HFFc6 (cell line): Measurements from ENCODE around the gene HIVEP1. TPM values are rescaled to one million over a fixed set of nuclear protein-coding genes. Genes with fewer than 3 reads are reported as not detected.

ENCODE experiments used
- DNase-seq: peaks from one replicate; pipeline ENCODE4 v3.0.0-alpha.2; 2018
- H3K27ac Mint-ChIP-seq: 2 replicates; pipeline ENCODE4 v1.8.0; 2020; ENCODE audit warnings: mild to moderate bottlenecking, mixed read lengths
- H3K27me3 Mint-ChIP-seq: 2 replicates; pipeline ENCODE4 v1.8.0; 2021; ENCODE audit warnings: mild to moderate bottlenecking, moderate library complexity, mixed read lengths; ENCODE audit not compliant: insufficient read depth
- H3K36me3 Mint-ChIP-seq: 2 replicates; pipeline ENCODE4 v1.8.0; 2021; ENCODE audit warnings: low read depth, mixed read lengths
- H3K4me1 Mint-ChIP-seq: 2 replicates; pipeline ENCODE4 v1.8.0; 2020; ENCODE audit warnings: low read depth, mixed read lengths
- H3K4me3 Mint-ChIP-seq: 2 replicates; pipeline ENCODE4 v1.8.0; 2020; ENCODE audit warnings: mild to moderate bottlenecking, moderate library complexity, mixed read lengths
- H3K9me3 Mint-ChIP-seq: 2 replicates; pipeline ENCODE4 v1.8.0; 2020; ENCODE audit warnings: mild to moderate bottlenecking, mixed read lengths
- CTCF ChIP-seq: fragments of 200-600 bp; sonication (generic); IDR thresholded peaks from 2 replicates; pipeline ENCODE4 v1.5.0; 2021; ENCODE audit warnings: antibody characterized with exemption, mild to moderate bottlenecking
- total RNA-seq, 6 experiments: library from RNA; stranded (reverse); fragmentation: NEBNext Ultra II Directional; extraction: Animal tissue kit (Norgen Biotek cat#: 25700); gene quantifications; 2 replicates in 1 of 6; 3 replicates in 5 of 6; pipeline ENCODE4 v1.2.3, GENCODE V29; 2021

HIVEP1 gene
- total RNA-seq, 6 experiments from 2014 or later: 10.3 to 19.9 (median 11.8) TPM

GRCh38 chr6:12036766-12037165, 24.7 kb downstream of the HIVEP1 start:
- no peaks in the 10 kb centered on the region for H3K36me3 Mint-ChIP-seq
- H3K9me3 Mint-ChIP-seq: no peaks in the 10 kb centered on the region
- no peak overlapping the region for H3K27ac Mint-ChIP-seq
- peaks cover 31% of the 10 kb centered on the region for H3K4me1 Mint-ChIP-seq
- H3K27me3 Mint-ChIP-seq: no peaks in the 10 kb centered on the region; the same call in 1 of the 2 replicates
- TF ChIP-seq CTCF: no peak
- no peak for DNase-seq
- no peak overlapping the region for H3K4me3 Mint-ChIP-seq

- DNase-seq: no peak
- H3K36me3 Mint-ChIP-seq: no peaks in the 10 kb centered on the region
- H3K4me3 Mint-ChIP-seq: no peak overlapping the region
- no peak overlapping the region for H3K27ac Mint-ChIP-seq
- no peak for TF ChIP-seq CTCF
- peaks cover 30% of the 10 kb centered on the region for H3K4me1 Mint-ChIP-seq
- no peaks in the 10 kb centered on the region for H3K9me3 Mint-ChIP-seq
- no peaks in the 10 kb centered on the region; the same call in 1 of the 2 replicates for H3K27me3 Mint-ChIP-seq
Observed at GRCh38 chr6:12037798-12038197, 25.7 kb downstream of the HIVEP1 start.

- peak; percentile 52 for TF ChIP-seq CTCF
- Mint-ChIP-seq H3K4me1 (peaks cover 15% of the 10 kb centered on the region), H3K36me3 (no peaks in the 10 kb centered on the region), H3K27me3 (no peaks in the 10 kb centered on the region; the same call in 1 of the 2 replicates), H3K4me3 (no peak overlapping the region), H3K27ac (no peak overlapping the region), H3K9me3 (no peaks in the 10 kb centered on the region)
- no peak for DNase-seq
Observed at GRCh38 chr6:12039540-12040459, 27.7 kb downstream of the HIVEP1 start.

- Mint-ChIP-seq H3K4me3 (no peak overlapping the region), H3K9me3 (no peaks in the 10 kb centered on the region), H3K36me3 (no peaks in the 10 kb centered on the region), H3K27ac (no peak overlapping the region), H3K4me1 (peaks cover 35% of the 10 kb centered on the region), H3K27me3 (no peaks in the 10 kb centered on the region)
- DNase-seq: no peak
- no peak for TF ChIP-seq CTCF
Observed at GRCh38 chr6:12047304-12047703, 35.2 kb downstream of the HIVEP1 start.

GRCh38 chr6:12047792-12048432, 35.8 kb downstream of the HIVEP1 start:
- TF ChIP-seq CTCF: no peak
- H3K4me1 Mint-ChIP-seq: peaks cover 35% of the 10 kb centered on the region
- H3K27me3 Mint-ChIP-seq: no peaks in the 10 kb centered on the region
- H3K36me3 Mint-ChIP-seq: no peaks in the 10 kb centered on the region
- H3K4me3 Mint-ChIP-seq: no peak overlapping the region
- H3K9me3 Mint-ChIP-seq: no peaks in the 10 kb centered on the region
- DNase-seq: no peak
- H3K27ac Mint-ChIP-seq: no peak overlapping the region
